Ramos (cell line): ENCODE results near the gene SIGLEC11.
"Not testable (repeated sequence)": the region's sequence is repeated elsewhere in the genome, so short reads cannot be mapped to it uniquely, and the experiment has no call there.

Experiments
- in situ Hi-C: fragments of 300-500 bp; cut with MboI; formaldehyde crosslinking; loops from one replicate; pipeline ENCODE4 v1.14.3; 2022; ENCODE audit warnings: low sequenced_read_pairs; ENCODE audit not compliant: unreplicated experiment

Gene SIGLEC11

DNA sequence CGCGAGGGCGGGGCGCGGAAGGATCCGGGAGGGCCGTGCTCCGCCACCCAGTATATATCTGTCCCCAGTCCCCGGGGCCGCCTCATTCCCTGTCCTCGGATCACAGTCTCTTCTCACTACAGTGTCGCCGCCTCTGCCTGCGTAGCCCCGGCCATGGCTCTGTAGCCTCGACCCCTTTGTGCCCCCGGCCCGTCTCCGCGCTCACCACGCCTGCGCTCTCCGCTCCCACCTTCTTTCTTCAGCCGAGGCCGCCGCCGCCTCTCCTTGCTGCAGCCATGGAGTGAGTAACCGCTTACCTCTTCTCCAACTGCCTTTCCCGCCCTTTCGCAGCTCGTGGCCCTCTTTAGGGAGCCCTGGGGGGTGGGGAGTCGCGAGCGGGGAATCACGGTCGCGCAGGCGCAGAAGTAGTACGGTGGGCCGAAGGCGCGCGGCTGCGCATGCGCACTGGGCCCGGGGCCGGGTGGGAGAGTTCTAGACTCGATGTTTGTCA lies 31.8 kb downstream of the SIGLEC11 start, which contains the start of the genes ATF5 and NUP62:
Gene ATF5, plus strand, starts transcription at position 85 of the 490 bp plus-strand sequence. CDS start 1,646 bp downstream, outside the sequence.
Gene NUP62, minus strand, starts transcription at position 384 of the 490 bp plus-strand sequence. CDS start 19,697 bp downstream, outside the sequence.
- in situ Hi-C loops, result no loop called here

DNA sequence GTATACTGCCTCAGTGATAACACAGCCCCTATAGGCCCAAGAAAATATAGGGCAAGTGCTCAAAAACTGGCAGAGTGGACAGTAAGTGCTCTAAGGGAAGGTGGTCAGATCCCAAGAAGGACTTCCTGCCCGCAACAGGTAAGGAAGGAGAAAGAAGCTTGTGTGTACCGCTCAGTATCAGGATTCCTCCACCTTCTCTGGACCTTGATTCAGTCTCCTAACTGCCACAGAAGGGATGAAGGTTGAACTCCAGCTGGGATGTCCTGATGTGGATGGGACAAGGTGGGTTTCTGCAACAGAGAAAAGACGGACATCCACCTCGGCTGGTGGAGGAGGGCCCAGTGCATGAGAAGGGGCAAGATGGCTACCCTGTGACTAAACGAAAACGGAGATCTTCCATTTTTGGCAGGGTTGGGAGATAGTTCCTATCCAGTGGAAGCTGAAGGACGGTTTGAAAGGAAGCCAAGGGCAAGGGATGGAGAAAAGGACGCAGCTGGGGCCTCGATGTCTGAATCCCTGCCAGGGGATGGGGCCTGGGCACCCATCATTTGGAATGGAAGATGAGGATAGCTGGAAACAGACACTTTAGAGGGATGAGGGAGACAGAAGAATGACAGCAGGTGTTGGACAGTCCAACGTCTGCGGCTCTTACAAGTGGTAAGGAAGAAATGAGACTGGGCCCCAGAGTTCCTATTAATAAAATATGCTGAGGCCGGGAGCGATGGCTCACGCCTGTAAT lies 33.3 kb downstream of the SIGLEC11 start:
- in situ Hi-C loops, result no loop called here

DNA sequence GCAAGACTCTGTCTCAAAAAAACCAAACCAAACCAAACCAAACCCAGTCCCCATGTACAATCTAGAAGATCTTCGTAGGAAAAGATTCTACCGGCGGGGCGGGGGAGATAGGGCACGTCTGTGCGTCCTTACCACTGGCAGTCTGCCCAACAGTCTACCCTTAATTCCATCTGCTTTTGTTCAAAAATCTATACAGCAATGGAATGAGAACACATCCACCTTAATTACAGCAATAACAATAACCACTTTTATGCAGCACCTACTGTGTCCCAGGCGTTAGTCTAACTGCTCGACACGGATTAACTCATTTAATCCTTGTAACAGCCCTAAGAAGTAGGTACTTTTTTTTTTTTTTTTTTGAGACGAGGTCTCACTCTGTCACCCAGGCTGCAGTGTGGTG lies 34.5 kb downstream of the SIGLEC11 start:
- in situ Hi-C loops, result no loop called here

DNA sequence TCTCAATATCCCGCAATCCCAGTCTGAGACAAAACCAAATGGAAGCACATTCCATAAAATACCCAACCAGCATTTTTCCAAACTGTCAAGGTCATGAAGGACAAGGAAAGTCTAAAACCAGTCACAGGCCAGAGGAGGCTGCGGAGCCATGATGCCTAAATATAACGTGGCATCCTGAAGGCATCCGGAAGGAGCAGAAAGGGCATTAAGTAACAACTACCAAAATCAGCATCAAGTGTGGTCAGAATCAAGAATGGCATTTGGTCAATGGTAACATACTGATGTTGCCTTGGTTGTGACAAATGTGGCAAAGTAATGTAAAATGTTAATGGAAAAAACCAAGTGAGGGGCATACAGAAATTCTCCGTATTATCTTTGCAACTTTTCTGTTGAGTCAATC lies 35.5 kb downstream of the SIGLEC11 start:
- in situ Hi-C loops, result no loop called here

DNA sequence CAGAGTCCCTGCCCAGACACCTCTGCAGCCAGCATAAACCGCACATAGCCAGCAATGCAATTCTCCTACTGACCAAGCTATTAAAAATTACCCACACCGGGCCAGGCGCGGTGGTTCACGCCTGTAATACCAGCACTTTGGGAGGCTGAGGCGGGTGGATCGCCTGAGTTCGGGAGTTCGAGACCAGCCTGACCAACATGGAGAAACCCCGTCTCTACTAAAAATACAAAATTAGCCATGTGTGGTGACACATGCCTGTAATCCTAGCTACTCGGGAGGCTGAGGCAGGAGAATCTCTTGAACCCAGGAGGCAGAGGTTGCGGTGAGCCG lies 36.1 kb downstream of the SIGLEC11 start:
- in situ Hi-C loops, result not testable (repeated sequence)

DNA sequence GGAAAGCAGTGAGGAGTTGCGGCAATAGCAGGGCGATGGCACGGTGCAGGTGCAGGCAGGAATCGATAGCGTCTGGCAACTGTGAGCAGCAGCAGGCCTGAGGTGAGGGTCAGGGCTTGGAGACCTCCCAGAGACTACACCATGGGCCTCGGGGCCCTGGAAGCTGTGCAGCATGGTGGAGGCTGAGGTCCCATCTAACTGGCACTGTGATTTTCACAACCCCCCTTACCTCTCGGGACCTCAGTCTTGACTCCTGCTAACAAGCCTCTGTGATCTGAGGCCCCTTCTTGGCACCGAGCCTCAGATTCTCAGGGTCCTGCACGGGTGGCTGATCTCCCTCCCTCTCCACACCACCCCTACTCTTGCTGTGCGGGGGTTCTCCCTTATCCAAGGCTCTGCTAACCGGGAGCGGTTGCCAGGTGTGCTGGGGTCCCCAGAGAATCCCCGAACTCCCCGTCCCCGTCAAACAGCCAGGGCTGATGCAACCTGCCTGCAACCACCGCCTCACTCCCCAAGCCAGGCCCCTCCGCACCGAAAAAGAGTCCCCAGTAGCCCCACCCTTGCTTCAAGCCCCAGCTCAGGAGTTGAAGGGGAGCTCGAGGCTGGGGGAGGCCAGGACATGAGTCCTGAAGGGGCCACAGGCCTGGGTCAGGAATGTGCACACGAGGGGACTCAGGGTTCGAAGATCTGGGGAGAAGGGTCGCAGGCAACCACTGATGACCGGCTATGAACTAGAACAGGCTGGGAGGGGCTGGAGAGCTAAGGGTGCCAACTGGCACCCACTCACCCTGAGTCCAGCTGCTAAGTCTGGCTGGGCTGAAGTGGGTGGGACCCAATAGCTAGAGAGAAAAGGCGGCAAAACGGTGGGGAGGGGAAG lies 36.7 kb downstream of the SIGLEC11 start:
- in situ Hi-C loops, result no loop called here

DNA sequence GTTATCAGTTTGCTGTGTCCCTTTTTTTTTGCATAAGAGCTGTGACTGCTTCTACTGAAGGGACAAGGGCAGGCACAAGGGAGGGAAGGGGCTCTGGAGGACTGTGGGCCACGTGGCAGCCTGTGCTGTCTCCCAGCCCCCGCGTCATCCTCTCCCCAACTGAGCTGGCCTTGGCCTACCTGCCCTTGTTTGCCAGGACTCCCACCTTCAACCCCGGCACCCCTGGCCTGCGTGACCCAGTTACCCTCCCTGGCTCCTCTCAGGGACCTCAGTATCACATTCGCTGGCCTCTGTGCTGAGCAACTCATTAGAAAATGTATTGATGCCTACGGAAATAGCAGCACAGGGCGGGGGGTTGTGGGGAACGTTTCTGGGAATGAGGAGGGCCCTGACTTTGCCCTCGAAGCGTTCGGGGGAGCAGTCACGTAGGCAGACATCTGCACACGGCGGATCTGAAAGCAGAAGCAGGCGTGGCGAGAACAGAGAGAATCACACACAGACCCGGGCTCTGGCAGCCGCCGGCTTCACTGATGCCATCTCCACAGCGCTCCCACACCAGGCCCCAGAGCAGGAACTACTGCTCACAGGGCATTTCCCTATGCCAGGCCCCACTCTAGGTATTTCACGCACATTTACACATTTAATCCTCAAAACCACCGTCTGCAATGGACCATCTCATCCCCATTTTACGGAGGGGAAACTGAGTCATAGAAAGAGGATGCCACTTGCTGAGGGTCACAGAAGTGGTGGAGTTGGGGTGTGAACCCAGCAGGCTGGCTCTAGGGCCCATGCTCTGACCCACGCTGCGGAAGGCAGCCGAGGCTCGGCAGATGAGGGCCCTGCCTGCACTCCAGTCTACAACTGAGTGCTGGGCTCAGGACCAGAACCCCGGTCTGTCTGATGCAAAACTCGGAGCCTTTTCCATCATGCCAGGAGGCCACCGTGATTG lies 37.6 kb downstream of the SIGLEC11 start:
- in situ Hi-C loops, result no loop called here

DNA sequence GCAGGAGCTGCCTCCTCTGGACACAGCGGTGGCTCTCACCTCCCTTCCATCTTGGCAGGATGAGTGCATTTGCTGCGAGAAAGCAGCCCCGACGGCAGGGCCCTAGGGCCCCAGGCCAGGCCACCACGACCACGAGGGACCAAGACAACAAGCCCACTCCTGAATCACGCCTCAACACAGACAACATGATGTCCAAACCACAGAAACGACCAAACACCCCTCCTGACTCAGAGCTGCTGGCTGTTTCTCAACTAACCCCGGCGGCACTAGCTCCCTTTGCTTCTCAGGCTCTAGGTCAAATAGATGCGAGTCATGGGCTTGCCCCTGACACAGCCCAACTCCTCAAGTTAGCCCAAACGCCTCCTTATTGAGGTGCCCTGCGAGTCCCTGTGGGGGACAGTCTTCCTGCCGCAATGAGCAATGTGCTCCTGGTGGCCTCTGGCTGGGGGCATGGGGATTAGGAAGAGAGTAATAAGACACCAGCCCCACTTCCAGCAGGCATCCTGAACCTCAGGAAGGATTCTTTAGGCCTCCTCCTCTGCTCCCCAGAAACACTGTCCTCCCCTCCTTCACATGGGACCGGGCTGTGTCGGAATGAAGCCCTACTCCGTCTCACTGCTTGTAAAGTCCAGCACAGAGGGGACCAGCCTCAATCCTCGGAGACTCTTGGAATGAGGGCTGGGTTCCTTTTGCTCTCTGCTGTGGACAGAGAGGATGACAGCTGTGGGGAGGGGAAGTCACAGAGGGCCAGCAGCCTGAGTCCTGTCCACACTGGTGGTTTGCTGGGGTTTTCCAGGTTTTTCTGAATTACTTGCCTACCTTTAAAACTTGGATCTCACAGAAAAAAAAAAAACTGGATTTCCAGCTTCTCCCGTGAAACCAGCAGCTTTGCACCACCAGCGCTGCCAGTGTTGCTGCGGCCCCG lies 38.8 kb downstream of the SIGLEC11 start:
- in situ Hi-C loops, result no loop called here

DNA sequence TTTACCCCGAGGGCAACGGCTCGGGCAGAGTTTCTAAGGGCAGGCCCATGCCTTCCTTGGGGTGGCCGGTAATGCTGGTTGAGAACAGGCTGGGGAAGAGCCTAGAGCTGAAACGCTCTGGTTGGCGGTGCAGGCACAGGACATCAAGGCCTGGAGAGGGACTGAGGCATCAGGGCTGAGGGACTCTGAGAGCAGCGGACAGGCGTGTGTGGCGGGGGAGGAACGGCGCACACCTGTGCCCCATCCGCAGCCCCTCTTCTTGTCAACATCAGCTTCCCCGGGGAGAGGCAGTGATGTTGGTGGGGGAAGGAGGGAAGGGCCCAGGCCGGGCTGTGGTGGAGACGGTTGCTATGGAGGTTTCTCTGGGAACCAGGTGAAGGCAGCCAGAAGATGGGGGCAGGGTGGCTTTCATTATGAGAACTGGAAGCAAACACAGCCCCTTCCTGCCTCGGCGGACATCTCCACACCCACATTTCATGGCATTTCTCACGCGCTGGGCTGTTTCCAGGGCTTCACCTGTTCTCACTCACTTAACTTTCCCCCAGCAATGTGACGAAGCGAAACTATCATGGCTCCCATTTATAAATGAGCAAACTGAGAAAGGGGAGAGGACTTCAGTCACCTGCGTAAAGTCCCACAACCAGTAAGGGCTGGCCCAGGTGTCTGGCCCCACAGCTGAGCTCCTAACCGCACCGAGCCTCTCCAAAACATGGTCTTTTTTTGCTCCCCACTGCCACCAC lies 40.2 kb downstream of the SIGLEC11 start:
- in situ Hi-C loops, result no loop called here

DNA sequence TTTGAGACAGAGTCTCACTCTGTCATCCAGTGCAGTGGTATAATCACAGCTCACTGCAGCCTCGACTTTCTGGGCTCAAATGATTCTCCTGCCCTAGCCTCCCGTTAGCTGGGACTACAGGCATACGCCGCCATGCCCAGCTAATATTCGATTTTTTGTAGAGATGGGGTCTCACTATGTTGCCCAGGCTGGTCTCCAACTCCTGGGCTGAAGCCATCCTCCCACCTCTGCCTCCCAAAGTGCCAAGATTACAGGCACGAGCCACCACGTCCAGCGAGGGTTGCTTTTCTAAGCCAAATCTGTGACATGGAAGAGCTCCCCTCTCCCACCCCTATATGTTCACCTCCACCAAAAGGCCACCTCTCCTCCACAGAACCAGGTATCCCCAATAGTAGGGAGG lies 42.9 kb downstream of the SIGLEC11 start:
- in situ Hi-C loops, result no loop called here

DNA sequence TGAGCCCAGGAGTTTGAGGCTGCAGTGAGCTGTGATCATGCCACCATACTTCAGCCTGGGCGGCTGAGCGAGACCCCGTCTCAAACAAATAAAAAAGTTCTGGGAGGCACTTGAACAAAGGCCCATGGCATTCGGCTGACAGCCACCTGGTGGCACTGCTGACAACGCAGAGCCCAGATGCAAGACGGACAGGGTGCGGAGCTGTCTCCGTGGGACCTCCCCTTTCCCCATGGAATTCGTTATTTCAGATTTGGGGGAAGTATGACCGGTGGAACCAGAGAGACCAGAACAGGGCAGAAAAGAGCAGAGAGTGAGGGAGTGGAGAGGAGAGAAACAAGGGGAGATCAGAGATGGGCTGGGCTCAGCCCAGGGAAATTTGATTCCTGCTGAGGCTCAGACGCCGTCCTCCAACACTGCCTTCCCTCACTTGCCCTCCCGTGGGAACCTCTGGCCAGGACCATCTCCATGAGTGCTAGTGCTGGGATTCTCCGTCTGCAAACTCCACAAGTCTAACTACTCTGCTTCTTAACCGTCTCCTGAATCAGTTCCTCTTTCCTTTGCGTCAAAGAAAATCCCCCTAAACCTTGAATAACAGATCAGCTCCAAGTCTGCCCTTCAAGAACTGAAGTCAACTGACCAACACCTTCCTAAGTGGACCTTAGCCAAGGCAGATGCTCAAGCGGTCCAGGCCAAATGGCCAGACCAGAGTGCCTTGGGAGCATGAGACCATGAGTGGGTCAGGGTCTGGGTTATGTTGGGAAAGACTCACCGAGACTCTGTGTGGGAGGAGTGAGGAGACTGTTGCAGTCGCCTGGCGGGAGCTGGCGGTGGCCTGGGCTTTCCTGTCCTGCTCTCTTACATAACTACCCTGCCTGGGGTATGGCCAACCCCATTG lies 43.9 kb downstream of the SIGLEC11 start:
- in situ Hi-C loops, result no loop called here

DNA sequence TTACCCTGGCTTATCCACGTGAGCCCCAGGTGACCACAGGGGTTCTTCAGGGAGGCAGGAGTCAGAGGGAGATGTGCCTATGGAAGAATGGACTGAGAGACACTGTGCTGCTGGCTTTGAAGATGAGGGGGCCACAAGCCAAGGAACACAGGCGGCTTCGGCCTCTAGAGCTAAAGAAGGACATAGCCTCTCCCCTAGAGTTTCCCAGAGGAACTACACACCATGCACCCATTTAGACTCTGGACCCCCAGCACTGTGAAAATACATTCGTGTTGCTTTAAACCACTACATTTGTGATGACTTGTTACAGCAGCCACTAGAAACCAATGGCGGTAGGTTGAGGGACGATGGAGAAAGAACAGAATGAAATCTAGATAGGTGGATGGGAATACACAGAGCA lies 45.7 kb downstream of the SIGLEC11 start:
- in situ Hi-C loops, result no loop called here

DNA sequence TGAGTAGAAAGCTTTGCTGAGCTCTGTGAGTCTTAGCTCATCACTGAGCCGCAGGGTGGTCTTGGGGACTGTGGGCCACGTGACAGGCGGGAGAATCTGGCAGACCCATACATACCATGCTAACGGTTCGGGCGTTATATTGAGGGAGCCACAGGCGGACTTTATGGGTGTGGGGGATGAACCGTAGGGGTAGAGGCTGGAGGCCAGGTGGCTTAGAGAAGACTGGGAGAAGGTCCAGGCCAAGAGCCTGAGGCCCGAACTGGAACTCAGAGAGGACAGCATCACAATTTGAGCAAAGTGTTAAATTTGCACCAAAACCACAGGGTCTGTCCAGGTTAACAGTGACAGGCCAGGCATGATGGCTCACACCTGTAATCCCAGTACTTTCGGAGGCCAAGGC lies 47.3 kb downstream of the SIGLEC11 start:
- in situ Hi-C loops, result no loop called here

DNA sequence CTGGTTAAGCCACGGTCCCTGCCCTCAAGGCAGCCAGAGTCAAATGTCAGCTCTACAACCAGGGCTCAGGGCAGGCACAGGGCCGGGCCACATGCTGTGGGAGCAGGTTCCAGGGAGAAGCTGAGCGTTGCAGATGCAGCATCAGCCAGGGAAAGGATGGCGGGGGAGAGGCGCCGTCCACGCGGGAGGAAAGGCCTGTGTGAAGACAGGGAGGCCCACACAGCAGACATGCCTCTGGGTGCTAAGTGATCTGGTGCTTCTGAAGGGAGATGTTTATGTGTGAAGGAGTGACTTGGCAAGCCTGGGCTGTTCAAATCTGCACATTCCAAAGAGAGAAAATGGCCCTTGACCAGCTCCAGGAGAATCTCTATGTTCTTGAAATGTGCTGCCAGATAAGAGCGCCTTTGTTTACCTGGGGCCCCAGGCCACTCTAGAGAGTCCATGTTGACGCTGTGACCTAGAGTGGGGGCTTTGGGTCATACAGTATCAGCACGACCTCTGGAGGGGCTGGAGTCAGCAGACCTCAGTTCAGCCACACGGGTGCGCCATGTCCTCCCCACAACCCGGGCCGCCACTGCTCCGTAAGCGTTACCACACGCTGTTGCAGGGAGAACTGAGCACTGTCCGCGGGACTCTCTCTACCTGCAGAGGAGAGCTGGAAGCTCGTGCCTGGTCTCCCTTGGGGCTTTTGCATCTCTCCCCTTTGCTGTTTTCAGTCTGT lies 47.8 kb downstream of the SIGLEC11 start:
- in situ Hi-C loops, result no loop called here

DNA sequence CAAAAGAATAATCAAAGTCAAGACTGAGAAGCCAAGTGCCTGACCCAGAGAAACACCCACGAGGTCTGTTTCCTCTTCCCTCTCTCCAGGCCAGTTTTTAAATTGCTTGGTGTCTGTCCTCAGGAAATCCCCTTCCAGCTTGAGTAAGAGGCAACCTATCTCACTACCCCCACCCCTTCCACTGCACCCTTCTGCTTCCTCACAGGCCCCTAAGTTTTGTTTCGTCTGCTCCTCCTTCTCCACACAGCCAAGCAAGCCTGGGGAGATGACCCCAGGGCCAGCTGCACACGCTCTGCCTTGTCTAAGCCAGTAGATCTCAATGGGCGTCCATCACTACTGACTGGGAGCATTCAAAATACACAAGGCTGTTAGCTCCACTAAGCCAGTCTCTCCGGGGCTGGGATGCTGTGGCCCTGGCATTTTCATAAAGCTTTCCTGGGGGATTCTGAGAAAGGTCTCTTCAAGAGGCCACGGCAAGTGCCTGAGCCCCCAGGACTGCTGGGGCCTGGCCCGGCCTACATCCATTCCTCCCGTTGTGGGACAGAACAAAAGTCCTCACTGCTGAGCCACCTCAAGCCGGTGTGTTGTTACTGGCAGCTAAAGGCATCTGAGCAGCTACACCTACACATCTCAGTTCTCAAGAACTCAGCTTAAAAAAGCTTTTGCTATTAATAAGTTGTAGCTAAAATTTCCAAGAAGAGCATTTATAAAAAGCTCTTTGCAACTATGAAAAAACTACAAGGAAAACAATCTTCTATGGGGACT lies 49.4 kb downstream of the SIGLEC11 start:
- in situ Hi-C loops, result no loop called here

DNA sequence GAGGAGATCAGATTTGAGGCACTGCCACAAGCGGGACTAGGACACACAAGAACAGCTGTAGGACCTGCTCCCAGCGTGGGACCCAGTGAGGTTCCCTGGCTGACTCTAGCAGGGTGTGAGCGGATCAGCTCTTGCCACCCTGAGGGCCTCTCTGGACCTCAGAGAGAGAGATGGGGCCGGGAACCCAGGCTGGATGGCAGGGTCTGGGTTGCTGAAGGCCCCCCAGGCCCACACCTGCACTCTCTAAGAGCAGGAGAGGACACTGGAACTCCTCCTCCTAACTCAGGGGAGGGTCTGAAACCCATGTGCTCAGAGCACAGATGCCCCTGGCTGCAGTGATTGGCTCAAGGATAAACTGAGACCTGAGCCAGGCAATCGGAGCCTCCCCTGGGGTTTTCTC lies 50.8 kb downstream of the SIGLEC11 start:
- in situ Hi-C loops, result no loop called here
